HEK293T (cell line): ENCODE results near the gene TP63.

Experiments used
- CTCF ChIA-PET: fragments of 350-600 bp; formaldehyde crosslinking; extraction: SDS; loops from one replicate; lab custom pipeline; 2021; ENCODE audit warnings: antibody characterized with exemption, inconsistent platforms; lab: Yijun Ruan, JAX
- POLR2A ChIA-PET: fragments of 350-600 bp; formaldehyde crosslinking; extraction: SDS; loops from one replicate; lab custom pipeline; 2020; ENCODE audit warnings: antibody characterized with exemption, inconsistent platforms; lab: Yijun Ruan, JAX
- DNase-seq: peaks from one replicate; pipeline ENCODE4 v3.0.0; 2012; ENCODE audit warnings: mixed read lengths; ENCODE audit errors: extremely low spot score
- ARNT ChIP-seq: fragments of 450-650 bp; IDR thresholded peaks from 2 replicates; pipeline ENCODE4 v1.6.1; 2017; ENCODE audit warnings: mild to moderate bottlenecking
- BHLHE40 ChIP-seq: fragments of 450-650 bp; IDR thresholded peaks from 2 replicates; pipeline ENCODE4 v1.6.1; 2016; ENCODE audit warnings: mild to moderate bottlenecking, moderate library complexity, borderline replicate concordance
- CTBP1 ChIP-seq: fragments of 450-650 bp; IDR thresholded peaks from 2 replicates; pipeline ENCODE4 v1.6.1; 2016; ENCODE audit warnings: borderline replicate concordance
- ELF4 ChIP-seq: fragments of 450-650 bp; IDR thresholded peaks from 2 replicates; pipeline ENCODE4 v1.6.1; 2017; ENCODE audit warnings: antibody characterized with exemption
- FOXA1 ChIP-seq: fragments of 450-650 bp; IDR thresholded peaks from 2 replicates; pipeline ENCODE4 v1.6.1; 2016; ENCODE audit warnings: mild to moderate bottlenecking
- FOXK2 ChIP-seq: fragments of 450-650 bp; IDR thresholded peaks from 2 replicates; pipeline ENCODE4 v1.6.1; 2016; ENCODE audit warnings: mild to moderate bottlenecking
- FOXM1 ChIP-seq: fragments of 450-650 bp; IDR thresholded peaks from 2 replicates; pipeline ENCODE4 v1.6.1; 2017; ENCODE audit warnings: mild to moderate bottlenecking, borderline replicate concordance
- HDGF ChIP-seq: fragments of 450-650 bp; IDR thresholded peaks from 2 replicates; pipeline ENCODE4 v1.6.1; 2017; ENCODE audit warnings: antibody characterized with exemption, borderline replicate concordance
- L3MBTL2 ChIP-seq: fragments of 450-650 bp; conservative IDR thresholded peaks from 2 replicates; pipeline ENCODE4 v1.6.1; 2016; ENCODE audit warnings: mild to moderate bottlenecking
- LEF1 ChIP-seq: fragments of 450-650 bp; IDR thresholded peaks from 2 replicates; pipeline ENCODE4 v1.6.1; 2017; ENCODE audit warnings: mild to moderate bottlenecking, borderline replicate concordance
- NFRKB ChIP-seq: fragments of 450-650 bp; IDR thresholded peaks from 2 replicates; pipeline ENCODE4 v1.6.1; 2016; ENCODE audit warnings: mild to moderate bottlenecking, moderate library complexity
- PKNOX1 ChIP-seq: fragments of 450-650 bp; IDR thresholded peaks from 2 replicates; pipeline ENCODE4 v1.6.1; 2016
- SP1 ChIP-seq: fragments of 450-650 bp; IDR thresholded peaks from 2 replicates; pipeline ENCODE4 v1.6.1; 2017
- SUZ12 ChIP-seq: fragments of 450-650 bp; IDR thresholded peaks from 2 replicates; pipeline ENCODE4 v1.6.1; 2016; ENCODE audit warnings: mild to moderate bottlenecking
- TARDBP ChIP-seq: fragments of 450-650 bp; IDR thresholded peaks from 2 replicates; pipeline ENCODE4 v1.6.1; 2016
- ZNF384 ChIP-seq: fragments of 450-650 bp; IDR thresholded peaks from 2 replicates; pipeline ENCODE4 v1.6.1; 2016

Gene TP63

GRCh38 chr3:189901481-189901880, 270.3 kb downstream of the TP63 start:
- TF ChIP-seq NFRKB (no peak), FOXM1 (no peak), TARDBP (no peak), FOXK2 (no peak)
- ChIA-PET CTCF (no interaction called here), POLR2A (no interaction called here)
- DNase-seq: no peak

- ChIA-PET CTCF (interaction anchor here (0.6 kb wide), 1 partner anchor 11 kb away, joined by 3 read pairs; no protein-coding TSS in a partner anchor), POLR2A (no interaction called here)
- DNase-seq: no peak
- no peak for TF ChIP-seq LEF1
- no peak for TF ChIP-seq ELF4
- no peak for TF ChIP-seq FOXM1
- no peak for TF ChIP-seq TARDBP
- TF ChIP-seq FOXA1: no peak
- TF ChIP-seq BHLHE40: no peak
- TF ChIP-seq ARNT: no peak
- no peak for TF ChIP-seq HDGF
- TF ChIP-seq ZNF384: no peak
- no peak for TF ChIP-seq L3MBTL2
- TF ChIP-seq SUZ12: no peak
- no peak for TF ChIP-seq CTBP1
- TF ChIP-seq FOXK2: no peak
- TF ChIP-seq SP1: no peak
These were observed 271.3 kb downstream of the TP63 start for GRCh38 chr3:189902230-189903186.

GRCh38 chr3:189903562-189904250, 272.5 kb downstream of the TP63 start:
- POLR2A ChIA-PET: no interaction called here
- no peak for TF ChIP-seq LEF1
- no peak for DNase-seq
- CTCF ChIA-PET: no interaction called here

- POLR2A ChIA-PET: no interaction called here
These were observed 276.6 kb downstream of the TP63 start for GRCh38 chr3:189907803-189908202.

GRCh38 chr3:189908646-189909045, 277.5 kb downstream of the TP63 start:
- ChIA-PET POLR2A (no interaction called here), CTCF (no interaction called here)
- TF ChIP-seq SP1 (no peak), FOXK2 (no peak), L3MBTL2 (no peak)
- DNase-seq: no peak

More at GRCh38 chr3:189907803-189908202, 276.6 kb downstream of the TP63 start:
- TF ChIP-seq CTBP1 (no peak), SUZ12 (no peak), ZNF384 (no peak), HDGF (no peak), FOXK2 (no peak), BHLHE40 (no peak), ELF4 (no peak), ARNT (no peak)
- DNase-seq: no peak
- CTCF ChIA-PET: no interaction called here

- ChIA-PET POLR2A (no interaction called here), CTCF (no interaction called here)
- no peak for DNase-seq
- TF ChIP-seq CTBP1: no peak
These were observed 277.9 kb downstream of the TP63 start for GRCh38 chr3:189909139-189909538.

- no peak for DNase-seq
- CTCF ChIA-PET: no interaction called here
- TF ChIP-seq SUZ12 (no peak), HDGF (no peak), BHLHE40 (no peak)
- POLR2A ChIA-PET: no interaction called here
These were observed 278.4 kb downstream of the TP63 start for GRCh38 chr3:189909573-189909972.

- CTCF ChIA-PET: no interaction called here
- TF ChIP-seq PKNOX1: no peak
- TF ChIP-seq FOXK2: no peak
- no peak for TF ChIP-seq TARDBP
- no peak for TF ChIP-seq L3MBTL2
- no peak for TF ChIP-seq CTBP1
- TF ChIP-seq ELF4: no peak
- TF ChIP-seq ARNT: no peak
- no peak for TF ChIP-seq SUZ12
- no peak for TF ChIP-seq FOXA1
- no peak for TF ChIP-seq ZNF384
- no peak for DNase-seq
- POLR2A ChIA-PET: no interaction called here
These were observed 279.8 kb downstream of the TP63 start for GRCh38 chr3:189911001-189911400.
